ENCODE measurements around the gene UBASH3B. TPM values are rescaled to one million over a fixed set of nuclear protein-coding genes. Genes with fewer than 3 reads are reported as not detected.

The UBASH3B gene
- total and polyA plus RNA-seq, 2 experiments from 2014 or later, result 5.1 to 11.1 TPM

GRCh38 chr11:122837528-122838346 lies 182.2 kb downstream of the UBASH3B start:
- 90% methylated on average over 4 of the region's 4 CpGs for WGBS (ENCODE audit: low lambda C conversion rate, missing lambda C conversion rate)
- H3K4me3 ChIP-seq, result no peak overlapping the region
- H3K27ac ChIP-seq, result no peak overlapping the region
- no peak for DNase-seq (ENCODE audit: low spot score)
- H3K79me2 ChIP-seq, result no peaks in the 10 kb centered on the region
- no peaks in the 10 kb centered on the region for H3K4me1 ChIP-seq (ENCODE audit: insufficient read depth)
- H3K9me3 ChIP-seq (ENCODE audit: low read depth), result no peaks in the 10 kb centered on the region
- TF ChIP-seq EZH2 (IDR thresholded peaks at IDR 0.05; ENCODE audit: borderline replicate concordance) (no peak), EZH2phosphoT487 (IDR thresholded peaks at IDR 0.05; ENCODE audit: low read depth, severe bottlenecking, unreplicated experiment) (no peak)
- TF ChIP-seq, protein P1, sequence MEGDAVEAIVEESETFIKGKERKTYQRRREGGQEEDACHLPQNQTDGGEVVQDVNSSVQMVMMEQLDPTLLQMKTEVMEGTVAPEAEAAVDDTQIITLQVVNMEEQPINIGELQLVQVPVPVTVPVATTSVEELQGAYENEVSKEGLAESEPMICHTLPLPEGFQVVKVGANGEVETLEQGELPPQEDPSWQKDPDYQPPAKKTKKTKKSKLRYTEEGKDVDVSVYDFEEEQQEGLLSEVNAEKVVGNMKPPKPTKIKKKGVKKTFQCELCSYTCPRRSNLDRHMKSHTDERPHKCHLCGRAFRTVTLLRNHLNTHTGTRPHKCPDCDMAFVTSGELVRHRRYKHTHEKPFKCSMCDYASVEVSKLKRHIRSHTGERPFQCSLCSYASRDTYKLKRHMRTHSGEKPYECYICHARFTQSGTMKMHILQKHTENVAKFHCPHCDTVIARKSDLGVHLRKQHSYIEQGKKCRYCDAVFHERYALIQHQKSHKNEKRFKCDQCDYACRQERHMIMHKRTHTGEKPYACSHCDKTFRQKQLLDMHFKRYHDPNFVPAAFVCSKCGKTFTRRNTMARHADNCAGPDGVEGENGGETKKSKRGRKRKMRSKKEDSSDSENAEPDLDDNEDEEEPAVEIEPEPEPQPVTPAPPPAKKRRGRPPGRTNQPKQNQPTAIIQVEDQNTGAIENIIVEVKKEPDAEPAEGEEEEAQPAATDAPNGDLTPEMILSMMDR (IDR thresholded peaks at IDR 0.05; ENCODE audit: poor library complexity), result no peak
- H3K9me2 ChIP-seq (replicated peaks; ENCODE audit: insufficient read depth), result no peaks in the 10 kb centered on the region
- H2AFZ ChIP-seq, result no peak overlapping the region
- no peaks in the 10 kb centered on the region for H3K36me3 ChIP-seq (replicated peaks; ENCODE audit: insufficient read depth, low read depth)
- no peaks in the 10 kb centered on the region for H3K27me3 ChIP-seq
- H3K4me2 ChIP-seq, result no peak overlapping the region
- no peaks in the 10 kb centered on the region for H4K20me1 ChIP-seq (ENCODE audit: insufficient read depth, poor library complexity, severe bottlenecking)

DNA sequence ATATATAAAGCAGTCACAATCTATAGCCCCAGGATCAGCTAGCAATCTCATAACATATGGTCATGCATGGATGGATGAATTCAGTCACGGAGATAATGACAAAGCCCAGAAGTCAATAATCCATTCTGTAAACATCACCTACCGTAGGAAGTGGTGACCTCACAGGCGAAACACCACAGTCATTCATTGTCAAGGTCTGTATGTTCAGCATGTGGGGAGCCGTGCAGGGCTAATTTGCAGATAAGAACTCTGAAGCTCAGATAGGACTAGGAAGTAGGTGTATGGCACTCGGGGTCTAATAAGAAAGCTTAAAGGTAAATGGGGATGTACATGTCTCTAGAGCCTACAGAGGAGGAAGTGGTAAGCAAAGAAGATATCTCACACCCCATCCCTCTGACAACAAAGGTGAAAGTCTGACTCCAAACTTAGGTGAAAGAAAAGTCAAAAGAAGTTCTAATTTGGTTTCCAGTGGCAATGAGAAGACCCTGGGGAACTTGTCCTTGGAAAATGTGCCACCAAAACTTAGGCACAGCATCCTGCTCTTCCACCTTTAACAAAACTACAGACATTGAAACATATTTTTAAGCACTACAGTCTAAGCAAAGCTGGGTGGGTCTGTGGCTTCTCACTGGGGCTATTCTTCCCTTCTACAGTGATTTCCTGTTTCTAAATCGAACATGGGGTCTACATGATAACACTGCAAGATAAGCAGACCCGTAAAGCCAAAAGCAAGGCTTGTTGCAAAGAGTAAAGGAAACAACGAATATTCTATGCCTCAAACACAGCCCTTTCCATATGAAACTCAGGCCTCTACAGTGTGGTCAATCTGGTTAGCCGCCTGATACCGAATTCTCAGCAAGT lies 188.0 kb downstream of the UBASH3B start:
- Histone ChIP-seq H3K79me2 (no peaks in the 10 kb centered on the region), H3K9me2 (replicated peaks; ENCODE audit: insufficient read depth) (no peaks in the 10 kb centered on the region), H4K20me1 (ENCODE audit: insufficient read depth, poor library complexity, severe bottlenecking) (no peaks in the 10 kb centered on the region), H3K27me3 (no peaks in the 10 kb centered on the region), H3K27ac (no peak overlapping the region), H3K9me3 (ENCODE audit: low read depth) (no peaks in the 10 kb centered on the region), H3K4me1 (ENCODE audit: insufficient read depth) (no peaks in the 10 kb centered on the region), H3K4me2 (no peak overlapping the region), H3K36me3 (replicated peaks; ENCODE audit: insufficient read depth, low read depth) (no peaks in the 10 kb centered on the region), H3K4me3 (no peak overlapping the region), H2AFZ (no peak overlapping the region)
- peak; percentile 50 for DNase-seq (ENCODE audit: low spot score)
- TF ChIP-seq, protein P1 (IDR thresholded peaks at IDR 0.05; ENCODE audit: poor library complexity), result no peak
- WGBS (ENCODE audit: low lambda C conversion rate, missing lambda C conversion rate), result 48% methylated on average over 10 of the region's 10 CpGs

- 57% methylated on average over 1 of the region's 1 CpG for WGBS (ENCODE audit: low lambda C conversion rate, missing lambda C conversion rate)
- no peak overlapping the region for H3K27ac ChIP-seq
Observed at GRCh38 chr11:122847466-122847865, 191.9 kb downstream of the UBASH3B start.

More at GRCh38 chr11:122847466-122847865, 191.9 kb downstream of the UBASH3B start:
- DNase-seq (ENCODE audit: low spot score), result no peak
- TF ChIP-seq, protein P1 (IDR thresholded peaks at IDR 0.05; ENCODE audit: poor library complexity), result no peak
- TF ChIP-seq EZH2phosphoT487 (IDR thresholded peaks at IDR 0.05; ENCODE audit: low read depth, severe bottlenecking, unreplicated experiment), result no peak
- TF ChIP-seq EZH2 (IDR thresholded peaks at IDR 0.05; ENCODE audit: borderline replicate concordance), result no peak
- no peaks in the 10 kb centered on the region for H3K4me1 ChIP-seq (ENCODE audit: insufficient read depth)
- no peak overlapping the region for H3K4me2 ChIP-seq
- no peak overlapping the region for H2AFZ ChIP-seq
- H3K4me3 ChIP-seq, result no peak overlapping the region
- H3K79me2 ChIP-seq, result no peaks in the 10 kb centered on the region
- no peaks in the 10 kb centered on the region for H3K9me2 ChIP-seq (replicated peaks; ENCODE audit: insufficient read depth)
- no peaks in the 10 kb centered on the region for H3K36me3 ChIP-seq (replicated peaks; ENCODE audit: insufficient read depth, low read depth)
- no peaks in the 10 kb centered on the region for H3K27me3 ChIP-seq
- H3K9me3 ChIP-seq (ENCODE audit: low read depth), result no peaks in the 10 kb centered on the region
- H4K20me1 ChIP-seq (ENCODE audit: insufficient read depth, poor library complexity, severe bottlenecking), result no peaks in the 10 kb centered on the region
